ENCODE results near the gene DNAJC24.

GRCh38 chr11:31327417-31327816 is 42.2 kb upstream of the DNAJC24 start:
- TF ChIP-seq SREBF2 (IDR thresholded peaks at IDR 0.05; ENCODE audit: low read length) (no peak), CTCF (IDR thresholded peaks at IDR 0.05 in 2 of 3, conservative IDR thresholded peaks at IDR 0.05 in 1 of 3; ENCODE audit: control insufficient read depth in 2 of 3, extremely low read depth in 1 of 3, insufficient read depth in 1 of 3, low read depth in 3 of 3, low read length in 3 of 3) (no peak), PAX5 (IDR thresholded peaks at IDR 0.05; ENCODE audit: borderline replicate concordance, low read depth, low read length) (no peak)

All from GM12878 (cell line).